GM18526 (cell line): ENCODE measurements around the gene CYP2C9.

Experiments
- POLR2A ChIP-seq: IDR thresholded peaks from 3 replicates; pipeline ENCODE4 v1.6.1; 2011; ENCODE audit not compliant: insufficient read length; ENCODE audit errors: extremely low read depth

Gene CYP2C9

DNA sequence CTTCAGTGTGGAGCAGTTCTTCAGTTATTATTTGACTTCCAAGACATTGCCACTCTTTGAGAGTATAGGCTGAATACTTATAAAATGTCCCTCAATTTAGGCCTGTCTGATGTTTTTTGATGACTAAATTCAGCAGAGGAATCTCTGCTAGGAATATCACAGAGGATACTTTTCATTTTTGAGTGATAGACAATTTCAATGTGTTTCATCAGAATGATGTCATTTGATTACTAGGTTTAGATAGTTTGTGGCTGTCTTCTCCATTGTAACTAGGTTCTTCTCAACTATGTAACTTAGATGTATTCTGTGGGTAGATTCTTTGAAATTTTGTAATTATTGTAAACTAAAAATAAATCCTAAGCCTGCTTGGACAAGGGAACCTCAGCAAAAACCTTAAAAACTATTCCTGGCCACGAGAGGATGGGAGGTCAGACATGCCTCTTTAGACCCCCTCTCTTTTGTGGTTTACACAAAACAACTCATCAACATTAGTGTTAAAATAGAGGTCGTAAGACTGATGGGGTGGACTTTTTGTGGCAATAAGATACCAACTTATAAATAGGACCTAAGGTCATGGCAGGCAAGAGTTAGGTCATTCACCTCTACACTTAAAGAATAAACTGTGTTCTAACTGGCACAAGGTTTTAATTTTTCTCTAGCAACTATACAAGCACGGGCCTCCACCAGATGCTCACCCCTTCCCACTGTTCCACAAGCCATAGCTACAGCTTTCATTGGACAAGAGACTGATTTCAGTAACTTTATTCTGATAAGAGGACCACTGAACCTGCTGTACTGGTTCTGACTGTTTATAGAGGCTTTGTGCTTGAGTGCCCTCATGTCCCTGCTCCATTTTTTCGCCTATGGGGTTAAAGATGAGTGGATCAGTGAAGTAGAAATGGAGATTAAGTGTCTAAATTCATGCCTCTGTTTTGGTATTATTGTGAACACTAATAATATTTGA is 97.2 kb downstream of the CYP2C9 start:
- no peak for TF ChIP-seq POLR2A

DNA sequence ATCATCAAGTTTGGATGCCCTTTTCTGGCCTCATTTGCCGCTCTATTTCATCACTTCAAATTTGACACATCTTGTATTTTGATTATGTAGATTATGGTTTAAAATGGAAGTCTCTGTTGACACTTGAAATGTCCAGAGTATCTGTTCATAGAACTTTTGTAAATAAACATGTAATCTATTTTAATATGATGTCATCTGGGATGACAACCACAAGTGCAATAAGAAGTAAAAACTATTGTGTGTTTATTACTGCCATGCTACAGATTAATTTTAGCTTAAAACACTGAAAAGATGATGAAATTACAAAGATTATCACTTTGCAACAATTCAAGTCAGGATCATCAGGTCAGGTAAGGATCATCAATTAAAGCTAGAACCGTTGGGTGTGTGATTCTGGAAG is 100.8 kb downstream of the CYP2C9 start:
- TF ChIP-seq POLR2A: no peak
